WI38 (cell line): Measurements from ENCODE around the gene CLEC2L.

Source experiments
- H3K4me3 ChIP-seq: 2 replicates; pipeline ENCODE4 v1.5.1; 2011; ENCODE audit warnings: low read depth, mild to moderate bottlenecking, control low read depth, low read length
- CTCF ChIP-seq: IDR thresholded peaks from 2 replicates; pipeline ENCODE4 v1.5.1; 2012; ENCODE audit warnings: low read depth, mild to moderate bottlenecking, control low read depth, low read length

Gene CLEC2L

GRCh38 chr7:139534096-139534495 lies 10.6 kb downstream of the CLEC2L start:
- no peak for TF ChIP-seq CTCF
- no peak overlapping the region for H3K4me3 ChIP-seq

- TF ChIP-seq CTCF, result no peak
- H3K4me3 ChIP-seq, result no peak overlapping the region
These were observed 11.6 kb downstream of the CLEC2L start for GRCh38 chr7:139534966-139535651.

- TF ChIP-seq CTCF, result no peak
- H3K4me3 ChIP-seq, result no peak overlapping the region
These were observed 12.7 kb downstream of the CLEC2L start for GRCh38 chr7:139536152-139536551.

- no peak overlapping the region for H3K4me3 ChIP-seq
- no peak for TF ChIP-seq CTCF
These were observed 15.6 kb downstream of the CLEC2L start for GRCh38 chr7:139538881-139539635.

- no peak overlapping the region for H3K4me3 ChIP-seq
- no peak for TF ChIP-seq CTCF
These were observed 16.7 kb downstream of the CLEC2L start for GRCh38 chr7:139540203-139540602.

GRCh38 chr7:139541600-139542307 lies 18.3 kb downstream of the CLEC2L start:
- no peak for TF ChIP-seq CTCF
- H3K4me3 ChIP-seq, result no peak overlapping the region
